H9 (cell line): ENCODE measurements around the gene ERP44. TPM values are rescaled to one million over a fixed set of nuclear protein-coding genes. Genes with fewer than 3 reads are reported as not detected.
"Not testable (repeated sequence)": the region's sequence is repeated elsewhere in the genome, so short reads cannot be mapped to it uniquely, and the experiment has no call there.

Experiments used
- DNase-seq: peaks from one replicate; pipeline ENCODE4 v3.0.0-alpha.2; 2017
- H2AFZ ChIP-seq: one replicate; pipeline ENCODE4 v1.6.1; 2013; ENCODE audit warnings: mild to moderate bottlenecking, low read length, control low read depth, moderate library complexity
- H2AK5ac ChIP-seq: 2 replicates; pipeline ENCODE4 v1.6.1; 2013; ENCODE audit warnings: low read length, control low read depth, mixed read lengths; ENCODE audit not compliant: insufficient read length
- H2BK120ac ChIP-seq: one replicate; pipeline ENCODE4 v1.6.1; 2013; ENCODE audit warnings: low read depth, mild to moderate bottlenecking, low read length, control low read depth, inconsistent platforms; ENCODE audit not compliant: poor library complexity, severe bottlenecking
- H2BK12ac ChIP-seq: 2 replicates; pipeline ENCODE4 v1.6.1; 2013; ENCODE audit warnings: low read length, control low read depth, mixed read lengths, low read depth; ENCODE audit not compliant: insufficient read length
- H2BK15ac ChIP-seq: 2 replicates; pipeline ENCODE4 v1.6.1; 2013; ENCODE audit warnings: low read depth, low read length, control low read depth
- H2BK20ac ChIP-seq: one replicate; pipeline ENCODE4 v1.6.1; 2013; ENCODE audit warnings: low read depth, mild to moderate bottlenecking, low read length, control low read depth, inconsistent platforms; ENCODE audit not compliant: poor library complexity, severe bottlenecking
- H2BK5ac ChIP-seq: 2 replicates; pipeline ENCODE4 v1.6.1; 2013; ENCODE audit warnings: low read length, control low read depth, mixed read lengths; ENCODE audit not compliant: insufficient read length
- H3K14ac ChIP-seq: 2 replicates; pipeline ENCODE4 v1.6.1; 2013; ENCODE audit warnings: low read length, control low read depth; ENCODE audit not compliant: insufficient read depth
- H3K18ac ChIP-seq: 2 replicates; pipeline ENCODE4 v1.6.1; 2013; ENCODE audit warnings: low read depth, mild to moderate bottlenecking, mixed read lengths, low read length, control low read depth; ENCODE audit not compliant: insufficient read length
- H3K23ac ChIP-seq: 2 replicates; pipeline ENCODE4 v1.6.1; 2013; ENCODE audit warnings: low read length, control low read depth, mixed read lengths, low read depth; ENCODE audit not compliant: insufficient read length
- H3K23me2 ChIP-seq: 2 replicates; pipeline ENCODE4 v1.6.1; 2013; ENCODE audit warnings: low read depth, mild to moderate bottlenecking, mixed read lengths, low read length, control low read depth; ENCODE audit not compliant: insufficient read length, poor library complexity, severe bottlenecking
- H3K27ac ChIP-seq: 2 replicates; pipeline ENCODE4 v1.5.1; 2013; ENCODE audit warnings: low read length, control low read depth, mixed read lengths, low read depth; ENCODE audit not compliant: insufficient read length
- H3K27me3 ChIP-seq: 2 replicates; pipeline ENCODE4 v1.6.1; 2013; ENCODE audit warnings: low read length, control low read depth, inconsistent platforms; ENCODE audit not compliant: insufficient read depth
- H3K4ac ChIP-seq: 2 replicates; pipeline ENCODE4 v1.6.1; 2013; ENCODE audit warnings: low read depth, mild to moderate bottlenecking, control low read depth, inconsistent platforms, low read length, moderate library complexity
- H3K4me1 ChIP-seq: 2 replicates; pipeline ENCODE4 v1.6.1; 2013; ENCODE audit warnings: low read length, control low read depth, inconsistent platforms; ENCODE audit not compliant: insufficient read depth
- H3K4me2 ChIP-seq: 2 replicates; pipeline ENCODE4 v1.6.1; 2013; ENCODE audit warnings: low read length, control low read depth, mixed read lengths; ENCODE audit not compliant: insufficient read length, insufficient read depth
- H3K56ac ChIP-seq: 2 replicates; pipeline ENCODE4 v1.6.1; 2013; ENCODE audit warnings: low read depth, mild to moderate bottlenecking, mixed read lengths, low read length, control low read depth; ENCODE audit not compliant: insufficient read length
- H3K79me1 ChIP-seq: 2 replicates; pipeline ENCODE4 v1.6.1; 2013; ENCODE audit warnings: low read depth, mild to moderate bottlenecking, moderate library complexity, low read length, control low read depth, inconsistent platforms; ENCODE audit not compliant: insufficient read depth, poor library complexity, severe bottlenecking
- H3K79me2 ChIP-seq: 2 replicates; pipeline ENCODE4 v1.6.1; 2013; ENCODE audit warnings: low read length, control low read depth, inconsistent platforms; ENCODE audit not compliant: insufficient read depth
- H3K9ac ChIP-seq: 2 replicates; pipeline ENCODE4 v1.6.1; 2013; ENCODE audit warnings: low read length, control low read depth, mixed read lengths; ENCODE audit not compliant: insufficient read length; ENCODE audit errors: extremely low read depth
- H3K9me3 ChIP-seq: one replicate; pipeline ENCODE4 v1.6.1; 2013; ENCODE audit warnings: low read depth, low read length, inconsistent platforms; ENCODE audit not compliant: control insufficient read depth
- H3T11ph ChIP-seq: one replicate; pipeline ENCODE4 v1.6.1; 2013; ENCODE audit warnings: mild to moderate bottlenecking, low read length, control low read depth, inconsistent platforms
- H4K20me1 ChIP-seq: one replicate; pipeline ENCODE4 v1.6.1; 2013; ENCODE audit not compliant: control insufficient read depth, insufficient read length, insufficient read depth
- H4K5ac ChIP-seq: 2 replicates; pipeline ENCODE4 v1.6.1; 2013; ENCODE audit warnings: low read depth, mild to moderate bottlenecking, mixed read lengths, low read length, control low read depth; ENCODE audit not compliant: insufficient read length
- H4K8ac ChIP-seq: replicated peaks from 2 replicates; pipeline ENCODE4 v1.6.1; 2013; ENCODE audit warnings: low read length, control low read depth, mixed read lengths, low read depth; ENCODE audit not compliant: insufficient read length
- H4K91ac ChIP-seq: 2 replicates; pipeline ENCODE4 v1.6.1; 2013; ENCODE audit warnings: low read depth, mild to moderate bottlenecking, moderate library complexity, mixed read lengths, low read length, control low read depth; ENCODE audit not compliant: insufficient read length
- H3K27ac Mint-ChIP-seq, 3 experiments: 2 replicates in 2 of 3; 3 replicates in 1 of 3; pipeline ENCODE4 v1.8.0; 2020 to 2021; ENCODE audit warnings: mixed read lengths in 3 of 3, mild to moderate bottlenecking in 1 of 3, moderate library complexity in 1 of 3
- H3K27me3 Mint-ChIP-seq: 2 replicates; pipeline ENCODE4 v1.8.0; 2021; ENCODE audit warnings: low read depth, mild to moderate bottlenecking, moderate library complexity, mixed read lengths
- H3K36me3 Mint-ChIP-seq, 3 experiments: 2 replicates in 2 of 3; 3 replicates in 1 of 3; pipeline ENCODE4 v1.8.0; 2020 to 2021; ENCODE audit warnings: low read depth in 3 of 3, mixed read lengths in 3 of 3; ENCODE audit not compliant: insufficient read depth in 1 of 3
- H3K4me1 Mint-ChIP-seq, 2 experiments: 2 replicates each; pipeline ENCODE4 v1.8.0; 2020; ENCODE audit warnings: mixed read lengths in 2 of 2
- H3K4me3 Mint-ChIP-seq, 2 experiments: 2 replicates in 1 of 2; 3 replicates in 1 of 2; pipeline ENCODE4 v1.8.0; 2020 to 2021; ENCODE audit warnings: mild to moderate bottlenecking in 2 of 2, mixed read lengths in 2 of 2, moderate library complexity in 1 of 2
- H3K9me3 Mint-ChIP-seq, 2 experiments: 2 replicates in 1 of 2; 3 replicates in 1 of 2; pipeline ENCODE4 v1.8.0; 2020; ENCODE audit warnings: mild to moderate bottlenecking in 2 of 2, mixed read lengths in 2 of 2, moderate library complexity in 1 of 2
- WGBS: extraction: QIAGEN DNeasy Blood & Tissue Kit; methylation state at CpG from one replicate; pipeline ENCODE4 v1.1.7; 2013; ENCODE audit warnings: missing lambda C conversion rate, low lambda C conversion rate, mixed read lengths; ENCODE audit not compliant: insufficient read length; ENCODE audit errors: extremely low coverage; 5-methylcytosine and 5-hydroxymethylcytosine counted together
- total RNA-seq: library from RNA; stranded (reverse); gene quantifications from 2 replicates; pipeline ENCODE4 v1.2.1, GENCODE V29; 2021

The ERP44 gene
- total RNA-seq, 1 experiment from 2014 or later, result 15.4 TPM

GRCh38 chr9:100145167-100145934, 46.6 kb upstream of the ERP44 start:
- not testable (repeated sequence) for H2AFZ ChIP-seq, H4K8ac ChIP-seq, H3K4me3 Mint-ChIP-seq, H2BK15ac ChIP-seq, H4K20me1 ChIP-seq, H3K27me3 ChIP-seq, H3K79me1 ChIP-seq, H2BK120ac ChIP-seq, H2BK5ac ChIP-seq, H3K4me1 ChIP-seq, DNase-seq, H2BK12ac ChIP-seq, H3K23ac ChIP-seq, H3K14ac ChIP-seq, H3T11ph ChIP-seq, H3K4ac ChIP-seq, H3K27me3 Mint-ChIP-seq, H3K23me2 ChIP-seq, H4K5ac ChIP-seq, H3K18ac ChIP-seq, H3K9me3 ChIP-seq, H4K91ac ChIP-seq, H2AK5ac ChIP-seq, H3K56ac ChIP-seq, H3K9me3 Mint-ChIP-seq, H2BK20ac ChIP-seq, H3K36me3 Mint-ChIP-seq
- no CpG with 5 or more reads among the region's 15 CpGs for WGBS
- H3K4me1 Mint-ChIP-seq, result peaks cover 16 to 25% of the 10 kb centered on the region in 2 experiments
- H3K27ac Mint-ChIP-seq, result peak overlapping the region; percentile 95 to 98 (median 96)
- H3K79me2 ChIP-seq, result peaks cover 15% of the 10 kb centered on the region; the same call in 1 of the 2 replicates
- peak overlapping the region; percentile 60 for H3K9ac ChIP-seq
- peak overlapping the region; percentile 52 for H3K27ac ChIP-seq
- H3K4me2 ChIP-seq, result peak overlapping the region; percentile 88

GRCh38 chr9:100141862-100142261, 43.1 kb upstream of the ERP44 start:
- not testable (repeated sequence) for H3K4me3 Mint-ChIP-seq, H3K14ac ChIP-seq, H3K23ac ChIP-seq, H4K91ac ChIP-seq, H2AK5ac ChIP-seq, H4K5ac ChIP-seq, H3K4me1 Mint-ChIP-seq, H3K4me1 ChIP-seq, H2BK15ac ChIP-seq, H3K27me3 Mint-ChIP-seq, H3K27ac Mint-ChIP-seq, H4K8ac ChIP-seq, H2AFZ ChIP-seq, H2BK12ac ChIP-seq, H3K9me3 ChIP-seq, DNase-seq, H3K9me3 Mint-ChIP-seq, H3K23me2 ChIP-seq, H3T11ph ChIP-seq, H2BK5ac ChIP-seq, H2BK120ac ChIP-seq, H3K4ac ChIP-seq, H4K20me1 ChIP-seq, H3K79me1 ChIP-seq, H2BK20ac ChIP-seq, H3K18ac ChIP-seq, H3K56ac ChIP-seq, H3K27me3 ChIP-seq, H3K27ac ChIP-seq
- peak overlapping the region; percentile 88 for H3K4me2 ChIP-seq
- peaks cover 15% of the 10 kb centered on the region; the same call in 1 of the 2 replicates for H3K79me2 ChIP-seq
- peak overlapping the region; percentile 10 for H3K9ac ChIP-seq
- no CpG with 5 or more reads among the region's 9 CpGs for WGBS
- peaks cover 10 to 15% (median 12%) of the 10 kb centered on the region in 3 experiments for H3K36me3 Mint-ChIP-seq
